ENCODE results near the gene CSNK1A1. TPM values are rescaled to one million over a fixed set of nuclear protein-coding genes. Genes with fewer than 3 reads are reported as not detected.
A peak's percentile ranks its signal among the peaks of the same experiment; 100 is the strongest.

The CSNK1A1 gene
- total RNA-seq, 1 experiment from 2014 or later: 244 TPM

DNA sequence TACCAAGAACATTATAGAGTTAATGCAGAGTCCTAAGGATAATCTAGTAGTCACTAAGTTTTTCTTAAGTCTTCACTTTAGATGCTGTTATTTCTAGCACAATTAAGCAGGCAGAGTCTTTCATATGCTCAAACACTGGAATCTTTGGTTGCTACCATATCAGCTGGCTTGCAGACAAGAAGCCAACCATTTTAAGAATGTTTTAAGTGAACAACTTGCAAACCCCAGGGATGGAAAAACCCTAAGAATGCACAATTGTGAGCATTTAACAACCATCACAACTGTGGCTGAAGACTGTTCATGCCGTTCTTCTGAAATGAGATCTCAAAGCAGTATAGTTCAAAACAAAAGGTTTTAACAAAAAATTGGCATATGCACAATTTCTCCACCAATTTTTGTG lies 55.1 kb downstream of the CSNK1A1 start:
- Histone ChIP-seq H3K4me3 (ENCODE audit: low read depth, low read length, poor library complexity, severe bottlenecking) (no peak overlapping the region), H3K36me3 (ENCODE audit: insufficient read depth, low read length, poor library complexity, severe bottlenecking) (peaks cover 55% of the 10 kb centered on the region), H3K27ac (ENCODE audit: low read depth, low read length, poor library complexity, severe bottlenecking) (peak overlapping the region; percentile 2), H3K27me3 (replicated peaks; ENCODE audit: insufficient read depth, low read depth, low read length, poor library complexity) (no peaks in the 10 kb centered on the region), H3K9me3 (ENCODE audit: low read depth, low read length, poor library complexity, severe bottlenecking) (no peaks in the 10 kb centered on the region), H3K4me1 (ENCODE audit: insufficient read depth, low read length, poor library complexity, severe bottlenecking) (peaks cover 32% of the 10 kb centered on the region)
- CTCF ChIA-PET: no interaction called here
- POLR2A ChIA-PET (ENCODE audit: low non-redundant PET): no interaction called here
- TF ChIP-seq, protein P1, sequence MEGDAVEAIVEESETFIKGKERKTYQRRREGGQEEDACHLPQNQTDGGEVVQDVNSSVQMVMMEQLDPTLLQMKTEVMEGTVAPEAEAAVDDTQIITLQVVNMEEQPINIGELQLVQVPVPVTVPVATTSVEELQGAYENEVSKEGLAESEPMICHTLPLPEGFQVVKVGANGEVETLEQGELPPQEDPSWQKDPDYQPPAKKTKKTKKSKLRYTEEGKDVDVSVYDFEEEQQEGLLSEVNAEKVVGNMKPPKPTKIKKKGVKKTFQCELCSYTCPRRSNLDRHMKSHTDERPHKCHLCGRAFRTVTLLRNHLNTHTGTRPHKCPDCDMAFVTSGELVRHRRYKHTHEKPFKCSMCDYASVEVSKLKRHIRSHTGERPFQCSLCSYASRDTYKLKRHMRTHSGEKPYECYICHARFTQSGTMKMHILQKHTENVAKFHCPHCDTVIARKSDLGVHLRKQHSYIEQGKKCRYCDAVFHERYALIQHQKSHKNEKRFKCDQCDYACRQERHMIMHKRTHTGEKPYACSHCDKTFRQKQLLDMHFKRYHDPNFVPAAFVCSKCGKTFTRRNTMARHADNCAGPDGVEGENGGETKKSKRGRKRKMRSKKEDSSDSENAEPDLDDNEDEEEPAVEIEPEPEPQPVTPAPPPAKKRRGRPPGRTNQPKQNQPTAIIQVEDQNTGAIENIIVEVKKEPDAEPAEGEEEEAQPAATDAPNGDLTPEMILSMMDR (conservative IDR thresholded peaks at IDR 0.05; ENCODE audit: low read depth, low read length): no peak
- TSS peak; percentile 18 for BruUV-seq (replicated peaks)
- intact Hi-C loops (cut with micrococcal nuclease; ENCODE audit: unreplicated experiment): no loop called here
- DNase-seq (ENCODE audit: low spot score): no peak

DNA sequence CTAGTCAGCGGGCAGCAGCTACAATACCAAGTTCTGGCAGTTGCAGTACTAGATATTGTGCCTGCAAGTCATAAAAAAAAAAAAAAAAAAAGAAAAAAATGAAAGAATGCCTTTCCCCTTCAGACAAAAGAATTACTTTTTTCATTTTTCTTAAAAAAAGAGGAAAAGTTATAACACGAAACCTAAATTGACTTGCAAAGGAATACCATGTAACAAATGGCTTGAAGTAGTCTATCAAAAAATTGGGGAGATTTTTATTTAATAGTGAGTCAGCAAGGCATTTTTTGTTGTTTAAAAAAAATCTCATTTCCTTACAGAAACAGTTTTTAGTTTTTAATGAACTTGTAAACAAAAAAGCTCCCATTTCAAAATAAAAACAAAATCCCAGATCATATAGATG lies 55.6 kb downstream of the CSNK1A1 start:
- ChIA-PET CTCF (no interaction called here), POLR2A (ENCODE audit: low non-redundant PET) (no interaction called here)
- Histone ChIP-seq H3K9me3 (ENCODE audit: low read depth, low read length, poor library complexity, severe bottlenecking) (no peaks in the 10 kb centered on the region), H3K36me3 (ENCODE audit: insufficient read depth, low read length, poor library complexity, severe bottlenecking) (peaks cover 50% of the 10 kb centered on the region), H3K4me1 (ENCODE audit: insufficient read depth, low read length, poor library complexity, severe bottlenecking) (peaks cover 32% of the 10 kb centered on the region), H3K4me3 (ENCODE audit: low read depth, low read length, poor library complexity, severe bottlenecking) (no peak overlapping the region), H3K27ac (ENCODE audit: low read depth, low read length, poor library complexity, severe bottlenecking) (no peak overlapping the region), H3K27me3 (replicated peaks; ENCODE audit: insufficient read depth, low read depth, low read length, poor library complexity) (no peaks in the 10 kb centered on the region)
- no TSS peak for BruUV-seq (replicated peaks)
- TF ChIP-seq, protein P1 (conservative IDR thresholded peaks at IDR 0.05; ENCODE audit: low read depth, low read length): no peak
- no peak for TF ChIP-seq EZH2 (IDR thresholded peaks at IDR 0.05; ENCODE audit: borderline replicate concordance, low read depth, low read length, poor library complexity, severe bottlenecking)
- DNase-seq (ENCODE audit: low spot score): no peak
- intact Hi-C loops (cut with micrococcal nuclease; ENCODE audit: unreplicated experiment): no loop called here

DNA sequence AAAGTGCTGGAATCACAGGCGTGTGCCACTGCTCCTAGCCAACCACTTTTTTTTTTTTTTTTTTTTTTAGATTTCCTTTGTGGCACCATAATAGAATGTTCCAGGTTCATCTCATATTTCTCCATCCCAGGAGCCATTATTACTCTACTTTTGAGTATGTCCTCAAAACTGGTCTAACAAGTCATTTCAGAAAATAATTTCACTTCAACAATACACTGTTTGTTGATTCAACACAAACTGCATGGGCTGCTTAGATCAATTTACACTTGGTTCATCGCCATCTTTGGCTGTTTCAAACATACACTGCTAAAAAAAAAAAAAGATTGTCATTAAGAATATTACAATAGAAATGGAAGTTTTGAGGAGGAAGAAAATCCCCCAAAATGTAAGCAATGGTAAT lies 57.9 kb downstream of the CSNK1A1 start:
- H3K27ac ChIP-seq (ENCODE audit: low read depth, low read length, poor library complexity, severe bottlenecking): no peak overlapping the region
- ChIA-PET CTCF (interaction anchor here (0.7 kb wide), 1 partner anchor 54 kb away, joined by 5 read pairs; no protein-coding TSS in a partner anchor), POLR2A (ENCODE audit: low non-redundant PET) (no interaction called here)
- intact Hi-C loops (cut with micrococcal nuclease; ENCODE audit: unreplicated experiment): loop anchor here (5.0 kb wide), 1 partner anchor 69 kb away; no protein-coding TSS in a partner anchor
- TF ChIP-seq EZH2 (IDR thresholded peaks at IDR 0.05; ENCODE audit: borderline replicate concordance, low read depth, low read length, poor library complexity, severe bottlenecking): no peak
- TF ChIP-seq, protein P1 (conservative IDR thresholded peaks at IDR 0.05; ENCODE audit: low read depth, low read length): no peak
- DNase-seq (ENCODE audit: low spot score): no peak
- H3K36me3 ChIP-seq (ENCODE audit: insufficient read depth, low read length, poor library complexity, severe bottlenecking): peaks cover 31% of the 10 kb centered on the region
- no peaks in the 10 kb centered on the region for H3K9me3 ChIP-seq (ENCODE audit: low read depth, low read length, poor library complexity, severe bottlenecking)
- BruUV-seq (replicated peaks): no TSS peak
- H3K4me3 ChIP-seq (ENCODE audit: low read depth, low read length, poor library complexity, severe bottlenecking): no peak overlapping the region
- no peaks in the 10 kb centered on the region for H3K27me3 ChIP-seq (replicated peaks; ENCODE audit: insufficient read depth, low read depth, low read length, poor library complexity)
- H3K4me1 ChIP-seq (ENCODE audit: insufficient read depth, low read length, poor library complexity, severe bottlenecking): peaks cover 37% of the 10 kb centered on the region

Data from A673 (cell line).